ENCODE data around the gene CCL21.
"Not testable (repeated sequence)": the region's sequence is repeated elsewhere in the genome, so short reads cannot be mapped to it uniquely, and the experiment has no call there.

The CCL21 gene

GRCh38 chr9:34737677-34738260 lies 27.8 kb upstream of the CCL21 start:
- no peak overlapping the region for H3K4me3 ChIP-seq (ENCODE audit: low read length)
- no peak for TF ChIP-seq CTCF (conservative IDR thresholded peaks at IDR 0.05; ENCODE audit: low read depth, low read length)
- DNase-seq (ENCODE audit: low read depth) = no peak

- TF ChIP-seq CTCF (conservative IDR thresholded peaks at IDR 0.05; ENCODE audit: low read depth, low read length) = no peak
- DNase-seq (ENCODE audit: low read depth) = no peak
- H3K4me3 ChIP-seq (ENCODE audit: low read length) = no peak overlapping the region
Measured at GRCh38 chr9:34734720-34735119, 24.8 kb upstream of the CCL21 start.

GRCh38 chr9:34732886-34733285 lies 22.9 kb upstream of the CCL21 start:
- H3K4me3 ChIP-seq (ENCODE audit: low read length) = no peak overlapping the region
- DNase-seq (ENCODE audit: low read depth) = no peak
- TF ChIP-seq CTCF (conservative IDR thresholded peaks at IDR 0.05; ENCODE audit: low read depth, low read length) = no peak

GRCh38 chr9:34732478-34732877 lies 22.5 kb upstream of the CCL21 start:
- no peak for DNase-seq (ENCODE audit: low read depth)
- TF ChIP-seq CTCF (conservative IDR thresholded peaks at IDR 0.05; ENCODE audit: low read depth, low read length) = no peak
- H3K4me3 ChIP-seq (ENCODE audit: low read length) = no peak overlapping the region

- TF ChIP-seq CTCF (conservative IDR thresholded peaks at IDR 0.05; ENCODE audit: low read depth, low read length) = no peak
- no peak for DNase-seq (ENCODE audit: low read depth)
Measured at GRCh38 chr9:34723141-34723540, 13.2 kb upstream of the CCL21 start.

GRCh38 chr9:34719769-34720025 lies 9.8 kb upstream of the CCL21 start:
- DNase-seq (ENCODE audit: low read depth); H3K4me3 ChIP-seq (ENCODE audit: low read length): not testable (repeated sequence)

More at GRCh38 chr9:34723141-34723540, 13.2 kb upstream of the CCL21 start:
- H3K4me3 ChIP-seq (ENCODE audit: low read length) = no peak overlapping the region

- no peak overlapping the region for H3K4me3 ChIP-seq (ENCODE audit: low read length)
- DNase-seq (ENCODE audit: low read depth) = no peak
Measured at GRCh38 chr9:34719021-34719768, 9.3 kb upstream of the CCL21 start.

More at GRCh38 chr9:34719021-34719768, 9.3 kb upstream of the CCL21 start:
- TF ChIP-seq CTCF (conservative IDR thresholded peaks at IDR 0.05; ENCODE audit: low read depth, low read length) = no peak
